ENCODE data around the gene PDE9A. TPM values are rescaled to one million over a fixed set of nuclear protein-coding genes. Genes with fewer than 3 reads are reported as not detected.

The PDE9A gene
- total RNA-seq, 1 donor from 2014 or later = 13.1 TPM

GRCh38 chr21:42815217-42815616 lies 161.8 kb downstream of the PDE9A start:
- no peak overlapping the region for H3K4me3 Mint-ChIP-seq
- intact Hi-C loops (cut with micrococcal nuclease) = no loop called here
- no peak for DNase-seq
- H3K27ac Mint-ChIP-seq = no peak overlapping the region
- no peaks in the 10 kb centered on the region for H3K4me1 Mint-ChIP-seq
- peaks cover 3% of the 10 kb centered on the region for H3K9me3 Mint-ChIP-seq
- H3K36me3 Mint-ChIP-seq (ENCODE audit: low read depth) = peaks cover 2% of the 10 kb centered on the region
- peaks cover 14% of the 10 kb centered on the region for H3K27me3 Mint-ChIP-seq

- Mint-ChIP-seq H3K4me1 (no peaks in the 10 kb centered on the region), H3K4me3 (no peak overlapping the region), H3K27ac (no peak overlapping the region), H3K9me3 (peaks cover 3% of the 10 kb centered on the region), H3K27me3 (peaks cover 5% of the 10 kb centered on the region), H3K36me3 (ENCODE audit: low read depth) (peaks cover 2% of the 10 kb centered on the region)
- peak; percentile 85 for DNase-seq
- intact Hi-C loops (cut with micrococcal nuclease) = loop anchor here (2.0 kb wide), 1 partner anchor 226 kb away; no protein-coding TSS in a partner anchor
Measured at GRCh38 chr21:42818328-42818749, 164.9 kb downstream of the PDE9A start.

- Mint-ChIP-seq H3K27me3 (peaks cover 9% of the 10 kb centered on the region), H3K4me1 (no peaks in the 10 kb centered on the region), H3K4me3 (no peak overlapping the region), H3K9me3 (peaks cover under 1% of the 10 kb centered on the region), H3K27ac (no peak overlapping the region), H3K36me3 (ENCODE audit: low read depth) (peaks cover under 1% of the 10 kb centered on the region)
- intact Hi-C loops (cut with micrococcal nuclease) = loop anchor here (2.0 kb wide), 1 partner anchor 227 kb away; no protein-coding TSS in a partner anchor
- DNase-seq = no peak
Measured at GRCh38 chr21:42819861-42820615, 166.6 kb downstream of the PDE9A start.

GRCh38 chr21:42820616-42821465 lies 167.4 kb downstream of the PDE9A start:
- Mint-ChIP-seq H3K4me1 (no peaks in the 10 kb centered on the region), H3K27me3 (peaks cover 17% of the 10 kb centered on the region), H3K9me3 (no peaks in the 10 kb centered on the region), H3K4me3 (no peak overlapping the region), H3K27ac (no peak overlapping the region), H3K36me3 (ENCODE audit: low read depth) (no peaks in the 10 kb centered on the region)
- intact Hi-C loops (cut with micrococcal nuclease) = no loop called here
- no peak for DNase-seq

Other genes with a start within 250 kb of the PDE9A start
- gene UBASH3A, start 249.7 kb upstream of the PDE9A start, total RNA-seq = 61.4 and 65.7 TPM in 2 replicates
- not detected in 2 replicates for gene RSPH1, start 157.4 kb upstream of the PDE9A start, total RNA-seq
- 19.5 and 23.0 TPM in 2 replicates for gene SLC37A1, start 139.8 kb upstream of the PDE9A start, total RNA-seq
- gene WDR4, start 225.9 kb downstream of the PDE9A start, total RNA-seq = 73.5 and 75.1 TPM in 2 replicates
- 41.2 and 41.7 TPM in 2 replicates for gene NDUFV3, start 239.7 kb downstream of the PDE9A start, total RNA-seq